HepG2 (cell line): Measurements from ENCODE around the gene SPAG6.
"Not testable (repeated sequence)": the region's sequence is repeated elsewhere in the genome, so short reads cannot be mapped to it uniquely, and the experiment has no call there.

Experiments used
- CTCF ChIP-seq: sonication (generic); formaldehyde crosslinking; IDR thresholded peaks from 2 replicates; pipeline ENCODE4 v1.5.0; 2020; ENCODE audit warnings: mild to moderate bottlenecking, missing genetic modification reagents, moderate library complexity
- EZH2 ChIP-seq: conservative IDR thresholded peaks from 2 replicates; pipeline ENCODE4 v1.6.1; 2012; ENCODE audit warnings: mild to moderate bottlenecking, low read depth, low read length, moderate library complexity
- FOXJ3 ChIP-seq: sonication (generic); formaldehyde crosslinking; IDR thresholded peaks from 2 replicates; pipeline ENCODE4 v1.4.0; 2020; ENCODE audit warnings: missing genetic modification reagents, mild to moderate bottlenecking, borderline replicate concordance
- TP53 ChIP-seq: sonication (generic); formaldehyde crosslinking; conservative IDR thresholded peaks from 2 replicates; pipeline ENCODE4 v1.4.0; 2020; ENCODE audit warnings: missing genetic modification reagents
- TF ChIP-seq, protein P1 (sequence below): sonication (generic); formaldehyde crosslinking; IDR thresholded peaks from 2 replicates; pipeline ENCODE4 v1.4.0; 2020; ENCODE audit warnings: missing genetic modification reagents, borderline replicate concordance
- TF ChIP-seq, protein P2 (sequence below): fragments of 450-650 bp; IDR thresholded peaks from 2 replicates; pipeline ENCODE4 v1.6.1; 2017; ENCODE audit warnings: mild to moderate bottlenecking

- TF ChIP-seq, protein P1, sequence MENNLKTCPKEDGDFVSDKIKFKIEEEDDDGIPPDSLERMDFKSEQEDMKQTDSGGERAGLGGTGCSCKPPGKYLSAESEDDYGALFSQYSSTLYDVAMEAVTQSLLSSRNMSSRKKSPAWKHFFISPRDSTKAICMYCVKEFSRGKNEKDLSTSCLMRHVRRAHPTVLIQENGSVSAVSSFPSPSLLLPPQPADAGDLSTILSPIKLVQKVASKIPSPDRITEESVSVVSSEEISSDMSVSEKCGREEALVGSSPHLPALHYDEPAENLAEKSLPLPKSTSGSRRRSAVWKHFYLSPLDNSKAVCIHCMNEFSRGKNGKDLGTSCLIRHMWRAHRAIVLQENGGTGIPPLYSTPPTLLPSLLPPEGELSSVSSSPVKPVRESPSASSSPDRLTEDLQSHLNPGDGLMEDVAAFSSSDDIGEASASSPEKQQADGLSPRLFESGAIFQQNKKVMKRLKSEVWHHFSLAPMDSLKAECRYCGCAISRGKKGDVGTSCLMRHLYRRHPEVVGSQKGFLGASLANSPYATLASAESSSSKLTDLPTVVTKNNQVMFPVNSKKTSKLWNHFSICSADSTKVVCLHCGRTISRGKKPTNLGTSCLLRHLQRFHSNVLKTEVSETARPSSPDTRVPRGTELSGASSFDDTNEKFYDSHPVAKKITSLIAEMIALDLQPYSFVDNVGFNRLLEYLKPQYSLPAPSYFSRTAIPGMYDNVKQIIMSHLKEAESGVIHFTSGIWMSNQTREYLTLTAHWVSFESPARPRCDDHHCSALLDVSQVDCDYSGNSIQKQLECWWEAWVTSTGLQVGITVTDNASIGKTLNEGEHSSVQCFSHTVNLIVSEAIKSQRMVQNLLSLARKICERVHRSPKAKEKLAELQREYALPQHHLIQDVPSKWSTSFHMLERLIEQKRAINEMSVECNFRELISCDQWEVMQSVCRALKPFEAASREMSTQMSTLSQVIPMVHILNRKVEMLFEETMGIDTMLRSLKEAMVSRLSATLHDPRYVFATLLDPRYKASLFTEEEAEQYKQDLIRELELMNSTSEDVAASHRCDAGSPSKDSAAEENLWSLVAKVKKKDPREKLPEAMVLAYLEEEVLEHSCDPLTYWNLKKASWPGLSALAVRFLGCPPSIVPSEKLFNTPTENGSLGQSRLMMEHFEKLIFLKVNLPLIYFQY, result not testable (repeated sequence)
- TF ChIP-seq EZH2; CTCF (CRISPR knock-in tag); FOXJ3 (CRISPR knock-in tag); TP53: not testable (repeated sequence)
- TF ChIP-seq, protein P2, sequence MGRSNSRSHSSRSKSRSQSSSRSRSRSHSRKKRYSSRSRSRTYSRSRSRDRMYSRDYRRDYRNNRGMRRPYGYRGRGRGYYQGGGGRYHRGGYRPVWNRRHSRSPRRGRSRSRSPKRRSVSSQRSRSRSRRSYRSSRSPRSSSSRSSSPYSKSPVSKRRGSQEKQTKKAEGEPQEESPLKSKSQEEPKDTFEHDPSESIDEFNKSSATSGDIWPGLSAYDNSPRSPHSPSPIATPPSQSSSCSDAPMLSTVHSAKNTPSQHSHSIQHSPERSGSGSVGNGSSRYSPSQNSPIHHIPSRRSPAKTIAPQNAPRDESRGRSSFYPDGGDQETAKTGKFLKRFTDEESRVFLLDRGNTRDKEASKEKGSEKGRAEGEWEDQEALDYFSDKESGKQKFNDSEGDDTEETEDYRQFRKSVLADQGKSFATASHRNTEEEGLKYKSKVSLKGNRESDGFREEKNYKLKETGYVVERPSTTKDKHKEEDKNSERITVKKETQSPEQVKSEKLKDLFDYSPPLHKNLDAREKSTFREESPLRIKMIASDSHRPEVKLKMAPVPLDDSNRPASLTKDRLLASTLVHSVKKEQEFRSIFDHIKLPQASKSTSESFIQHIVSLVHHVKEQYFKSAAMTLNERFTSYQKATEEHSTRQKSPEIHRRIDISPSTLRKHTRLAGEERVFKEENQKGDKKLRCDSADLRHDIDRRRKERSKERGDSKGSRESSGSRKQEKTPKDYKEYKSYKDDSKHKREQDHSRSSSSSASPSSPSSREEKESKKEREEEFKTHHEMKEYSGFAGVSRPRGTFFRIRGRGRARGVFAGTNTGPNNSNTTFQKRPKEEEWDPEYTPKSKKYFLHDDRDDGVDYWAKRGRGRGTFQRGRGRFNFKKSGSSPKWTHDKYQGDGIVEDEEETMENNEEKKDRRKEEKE, result not testable (repeated sequence)
Observed at GRCh38 chr10:22406916-22407315, 61.6 kb downstream of the SPAG6 start.
